Astrocyte (in vitro differentiated cells and primary cell): ENCODE results near the gene HES3. TPM values are rescaled to one million over a fixed set of nuclear protein-coding genes. Genes with fewer than 3 reads are reported as not detected.

ENCODE experiments used
- DNase-seq: peaks from one replicate; pipeline ENCODE4 v3.0.0-alpha.2; 2010; ENCODE audit warnings: low read depth
- FAIRE-seq: peaks from 2 replicates; lab custom pipeline; 2011; peaks lifted over from hg19 to GRCh38; lab: Jason Lieb, UNC
- H2AFZ ChIP-seq: 2 replicates; pipeline ENCODE4 v1.6.0; 2012; ENCODE audit warnings: low read depth, low read length, inconsistent platforms
- H3K27ac ChIP-seq: 2 replicates; pipeline ENCODE4 v1.5.1; 2011; ENCODE audit warnings: low read depth, low read length, inconsistent platforms
- H3K27me3 ChIP-seq: 2 replicates; pipeline ENCODE4 v1.6.0; 2011; ENCODE audit warnings: low read length, inconsistent platforms; ENCODE audit not compliant: insufficient read depth
- H3K36me3 ChIP-seq: 2 replicates; pipeline ENCODE4 v1.5.1; 2011; ENCODE audit warnings: low read length, inconsistent platforms; ENCODE audit not compliant: insufficient read depth
- H3K4me1 ChIP-seq: 2 replicates; pipeline ENCODE4 v1.5.1; 2011; ENCODE audit warnings: low read length, inconsistent platforms; ENCODE audit not compliant: insufficient read depth
- H3K4me2 ChIP-seq: 2 replicates; pipeline ENCODE4 v1.6.0; 2012; ENCODE audit warnings: low read length, inconsistent platforms
- H3K4me3 ChIP-seq: 2 replicates; pipeline ENCODE4 v1.5.1; 2011; ENCODE audit warnings: low read depth, mild to moderate bottlenecking, low read length, inconsistent platforms; ENCODE audit not compliant: insufficient read depth
- H3K79me2 ChIP-seq: 2 replicates; pipeline ENCODE4 v1.6.0; 2012; ENCODE audit warnings: mild to moderate bottlenecking, low read length, inconsistent platforms; ENCODE audit not compliant: insufficient read depth
- H3K9ac ChIP-seq: 2 replicates; pipeline ENCODE4 v1.6.0; 2012; ENCODE audit warnings: mild to moderate bottlenecking, low read length, inconsistent platforms
- H3K9me3 ChIP-seq: 2 replicates; pipeline ENCODE4 v1.5.1; 2012; ENCODE audit warnings: low read depth, mild to moderate bottlenecking, low read length, inconsistent platforms; ENCODE audit not compliant: insufficient read depth
- H4K20me1 ChIP-seq: 2 replicates; pipeline ENCODE4 v1.6.0; 2012; ENCODE audit warnings: low read length, inconsistent platforms; ENCODE audit not compliant: insufficient read depth
- H3K27ac Mint-ChIP-seq: one replicate; pipeline ENCODE4 v1.8.0; 2021; ENCODE audit warnings: mild to moderate bottlenecking, mixed read lengths; ENCODE audit not compliant: unreplicated experiment
- H3K27me3 Mint-ChIP-seq: one replicate; pipeline ENCODE4 v1.8.0; 2021; ENCODE audit warnings: low read depth, mixed read lengths; ENCODE audit not compliant: unreplicated experiment
- H3K36me3 Mint-ChIP-seq: one replicate; pipeline ENCODE4 v1.8.0; 2021; ENCODE audit warnings: low read depth, mixed read lengths; ENCODE audit not compliant: unreplicated experiment
- H3K4me1 Mint-ChIP-seq: one replicate; pipeline ENCODE4 v1.8.0; 2021; ENCODE audit warnings: low read depth, mixed read lengths; ENCODE audit not compliant: unreplicated experiment
- H3K4me3 Mint-ChIP-seq: one replicate; pipeline ENCODE4 v1.8.0; 2021; ENCODE audit warnings: mild to moderate bottlenecking, moderate library complexity, mixed read lengths; ENCODE audit not compliant: unreplicated experiment
- H3K9me3 Mint-ChIP-seq: one replicate; pipeline ENCODE4 v1.8.0; 2021; ENCODE audit warnings: mild to moderate bottlenecking, mixed read lengths; ENCODE audit not compliant: unreplicated experiment
- CTCF ChIP-seq: IDR thresholded peaks from 2 replicates; pipeline ENCODE4 v1.5.1; 2011; ENCODE audit warnings: low read depth, mild to moderate bottlenecking, inconsistent platforms, low read length, moderate library complexity; ENCODE audit not compliant: insufficient read depth
- EZH2 ChIP-seq: IDR thresholded peaks from 2 replicates; pipeline ENCODE4 v1.6.1; 2012; ENCODE audit warnings: mild to moderate bottlenecking, low read length, inconsistent platforms; ENCODE audit not compliant: insufficient read depth
- total RNA-seq: library from RNA; stranded (reverse); gene quantifications from 2 replicates; pipeline ENCODE4 v1.2.1, GENCODE V29; 2021

Gene HES3
- total RNA-seq, 1 donor from 2014 or later: not detected

GRCh38 chr1:6245086-6245868, 1.3 kb downstream of the HES3 start:
- Histone ChIP-seq H3K4me2 (peak overlapping the region; percentile 80), H3K79me2 (no peaks in the 10 kb centered on the region), H3K27ac (no peak overlapping the region), H3K36me3 (no peaks in the 10 kb centered on the region), H3K4me3 (no peak overlapping the region), H3K4me1 (peaks cover 4% of the 10 kb centered on the region), H3K9ac (no peak overlapping the region), H2AFZ (no peak overlapping the region), H4K20me1 (peaks cover 18% of the 10 kb centered on the region), H3K9me3 (no peaks in the 10 kb centered on the region), H3K27me3 (peaks cover 37% of the 10 kb centered on the region)
- H3K4me1 Mint-ChIP-seq: no peaks in the 10 kb centered on the region
- H3K36me3 Mint-ChIP-seq: no peaks in the 10 kb centered on the region
- peaks cover 52% of the 10 kb centered on the region for H3K27me3 Mint-ChIP-seq
- FAIRE-seq (no peak), DNase-seq (peak; percentile 51)
- TF ChIP-seq CTCF (peak; percentile 34), EZH2 (no peak)
- no peaks in the 10 kb centered on the region for H3K9me3 Mint-ChIP-seq
- no peak overlapping the region for H3K4me3 Mint-ChIP-seq
- H3K27ac Mint-ChIP-seq: no peak overlapping the region

DNA sequence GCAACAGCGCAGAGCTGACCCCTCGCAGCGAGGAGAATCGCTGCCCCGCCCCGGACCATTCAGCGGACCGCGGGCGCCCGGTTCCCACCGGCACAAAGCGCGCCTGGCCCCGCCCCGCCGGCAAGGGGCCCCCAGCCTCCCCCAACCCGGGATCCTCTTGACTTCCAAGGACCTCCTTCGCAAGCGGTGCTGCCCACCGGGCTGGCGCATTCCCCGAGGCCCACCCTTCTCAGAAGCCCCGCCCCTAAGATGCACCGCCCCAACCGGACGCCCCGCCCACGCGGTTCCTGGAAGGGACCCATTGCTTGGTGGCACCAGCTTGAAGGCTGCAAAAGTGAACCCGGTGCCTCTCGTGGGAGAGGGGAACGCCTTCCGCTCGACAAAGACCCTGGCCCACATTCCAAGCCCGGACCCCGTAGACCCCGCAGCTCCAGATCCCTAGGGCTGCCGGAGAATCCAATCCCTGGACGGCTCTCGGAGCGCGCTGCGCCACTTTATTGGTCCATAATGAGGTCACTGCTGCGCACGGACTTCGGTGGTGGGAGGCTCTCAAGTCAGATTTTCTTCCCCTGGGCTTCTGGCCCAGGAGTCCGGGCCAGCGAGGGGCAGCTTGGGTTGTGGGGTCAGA, 2.0 kb downstream of the HES3 start:
- Histone ChIP-seq H2AFZ (no peak overlapping the region), H3K79me2 (no peaks in the 10 kb centered on the region), H3K4me3 (no peak overlapping the region), H3K36me3 (no peaks in the 10 kb centered on the region), H3K4me2 (peak overlapping the region; percentile 80), H3K9ac (no peak overlapping the region), H4K20me1 (peaks cover 18% of the 10 kb centered on the region), H3K4me1 (peaks cover 4% of the 10 kb centered on the region), H3K9me3 (no peaks in the 10 kb centered on the region), H3K27ac (no peak overlapping the region), H3K27me3 (peaks cover 35% of the 10 kb centered on the region)
- H3K4me1 Mint-ChIP-seq: no peaks in the 10 kb centered on the region
- H3K36me3 Mint-ChIP-seq: no peaks in the 10 kb centered on the region
- no peak overlapping the region for H3K4me3 Mint-ChIP-seq
- H3K27ac Mint-ChIP-seq: peak overlapping the region; percentile 34
- TF ChIP-seq EZH2: no peak
- TF ChIP-seq CTCF: no peak
- DNase-seq: no peak
- H3K27me3 Mint-ChIP-seq: peaks cover 54% of the 10 kb centered on the region
- no peaks in the 10 kb centered on the region for H3K9me3 Mint-ChIP-seq
- no peak for FAIRE-seq
